Measurements from ENCODE around the gene EIF4E1B.

The EIF4E1B gene

GRCh38 chr5:176624938-176625337 lies 5.5 kb upstream of the EIF4E1B start:
- TF ChIP-seq POU2F2 (IDR thresholded peaks at IDR 0.05; ENCODE audit: low read depth, low read length) (no peak), SPI1 (IDR thresholded peaks at IDR 0.05; ENCODE audit: low read depth, low read length) (no peak), TAF1 (IDR thresholded peaks at IDR 0.05; ENCODE audit: low read depth, low read length) (no peak), POLR2AphosphoS5 (IDR thresholded peaks at IDR 0.05; ENCODE audit: low read depth, low read length) (no peak), POLR2A (IDR thresholded peaks at IDR 0.05; ENCODE audit: low read depth, low read length) (no peak), PAX5 (IDR thresholded peaks at IDR 0.05; ENCODE audit: insufficient read depth, low read length, severe bottlenecking) (no peak)
- FAIRE-seq = no peak
- DNase-seq (ENCODE audit: insufficient read length, low spot score) = no peak

- FAIRE-seq (no peak), DNase-seq (ENCODE audit: insufficient read length, low spot score) (no peak)
- no peak for TF ChIP-seq POLR2A (IDR thresholded peaks at IDR 0.05; ENCODE audit: low read depth, low read length)
- no peak for TF ChIP-seq POU2F2 (IDR thresholded peaks at IDR 0.05; ENCODE audit: low read depth, low read length)
- TF ChIP-seq TAF1 (IDR thresholded peaks at IDR 0.05; ENCODE audit: low read depth, low read length) = no peak
These were observed 5.0 kb upstream of the EIF4E1B start for GRCh38 chr5:176625512-176625911.

- no peak for FAIRE-seq
- no peak for TF ChIP-seq SPI1 (IDR thresholded peaks at IDR 0.05; ENCODE audit: low read depth, low read length)
- TF ChIP-seq POLR2A (IDR thresholded peaks at IDR 0.05; ENCODE audit: low read depth, low read length) = no peak
- TF ChIP-seq POLR2AphosphoS5 (IDR thresholded peaks at IDR 0.05; ENCODE audit: low read depth, low read length) = no peak
- no peak for TF ChIP-seq POU2F2 (IDR thresholded peaks at IDR 0.05; ENCODE audit: low read depth, low read length)
- DNase-seq (ENCODE audit: insufficient read length, low spot score) = no peak
These were observed 4.3 kb upstream of the EIF4E1B start for GRCh38 chr5:176625966-176626875.

- DNase-seq (ENCODE audit: insufficient read length, low spot score) = no peak
- FAIRE-seq = no peak
- TF ChIP-seq POU2F2 (IDR thresholded peaks at IDR 0.05; ENCODE audit: low read depth, low read length) (no peak), POLR2AphosphoS5 (IDR thresholded peaks at IDR 0.05; ENCODE audit: low read depth, low read length) (no peak), POLR2A (IDR thresholded peaks at IDR 0.05; ENCODE audit: low read depth, low read length) (no peak), TAF1 (IDR thresholded peaks at IDR 0.05; ENCODE audit: low read depth, low read length) (no peak), PAX5 (IDR thresholded peaks at IDR 0.05; ENCODE audit: insufficient read depth, low read length, severe bottlenecking) (no peak), SPI1 (IDR thresholded peaks at IDR 0.05; ENCODE audit: low read depth, low read length) (no peak)
These were observed 3.6 kb upstream of the EIF4E1B start for GRCh38 chr5:176626876-176627236.

GRCh38 chr5:176627582-176627981 lies 2.9 kb upstream of the EIF4E1B start:
- DNase-seq (ENCODE audit: insufficient read length, low spot score) (no peak), FAIRE-seq (no peak)
- no peak for TF ChIP-seq POLR2AphosphoS5 (IDR thresholded peaks at IDR 0.05; ENCODE audit: low read depth, low read length)
- no peak for TF ChIP-seq POU2F2 (IDR thresholded peaks at IDR 0.05; ENCODE audit: low read depth, low read length)
- no peak for TF ChIP-seq SPI1 (IDR thresholded peaks at IDR 0.05; ENCODE audit: low read depth, low read length)
- no peak for TF ChIP-seq PAX5 (IDR thresholded peaks at IDR 0.05; ENCODE audit: insufficient read depth, low read length, severe bottlenecking)
- TF ChIP-seq TAF1 (IDR thresholded peaks at IDR 0.05; ENCODE audit: low read depth, low read length) = no peak
- TF ChIP-seq POLR2A (IDR thresholded peaks at IDR 0.05; ENCODE audit: low read depth, low read length) = no peak

GRCh38 chr5:176628406-176629228 lies 1.9 kb upstream of the EIF4E1B start:
- no peak for DNase-seq (ENCODE audit: insufficient read length, low spot score)
- no peak for TF ChIP-seq POLR2A (IDR thresholded peaks at IDR 0.05; ENCODE audit: low read depth, low read length)
- no peak for FAIRE-seq

GRCh38 chr5:176629317-176629852 lies 1.1 kb upstream of the EIF4E1B start:
- no peak for DNase-seq (ENCODE audit: insufficient read length, low spot score)
- FAIRE-seq = no peak
- no peak for TF ChIP-seq SPI1 (IDR thresholded peaks at IDR 0.05; ENCODE audit: low read depth, low read length)
- TF ChIP-seq TAF1 (IDR thresholded peaks at IDR 0.05; ENCODE audit: low read depth, low read length) = no peak

- DNase-seq (ENCODE audit: insufficient read length, low spot score) (no peak), FAIRE-seq (peak; percentile 52)
- TF ChIP-seq POU2F2 (IDR thresholded peaks at IDR 0.05; ENCODE audit: low read depth, low read length) = no peak
- no peak for TF ChIP-seq POLR2A (IDR thresholded peaks at IDR 0.05; ENCODE audit: low read depth, low read length)
- no peak for TF ChIP-seq SPI1 (IDR thresholded peaks at IDR 0.05; ENCODE audit: low read depth, low read length)
- no peak for TF ChIP-seq PAX5 (IDR thresholded peaks at IDR 0.05; ENCODE audit: insufficient read depth, low read length, severe bottlenecking)
- TF ChIP-seq POLR2AphosphoS5 (IDR thresholded peaks at IDR 0.05; ENCODE audit: low read depth, low read length) = no peak
- TF ChIP-seq TAF1 (IDR thresholded peaks at IDR 0.05; ENCODE audit: low read depth, low read length) = no peak
These were observed 277 bp downstream of the EIF4E1B start for GRCh38 chr5:176630681-176631222.

GRCh38 chr5:176631383-176632200 lies 1.1 kb downstream of the EIF4E1B start:
- DNase-seq (ENCODE audit: insufficient read length, low spot score) = no peak
- no peak for FAIRE-seq
- TF ChIP-seq PAX5 (IDR thresholded peaks at IDR 0.05; ENCODE audit: insufficient read depth, low read length, severe bottlenecking) (no peak), POU2F2 (IDR thresholded peaks at IDR 0.05; ENCODE audit: low read depth, low read length) (no peak), SPI1 (IDR thresholded peaks at IDR 0.05; ENCODE audit: low read depth, low read length) (no peak), TAF1 (IDR thresholded peaks at IDR 0.05; ENCODE audit: low read depth, low read length) (no peak), POLR2AphosphoS5 (IDR thresholded peaks at IDR 0.05; ENCODE audit: low read depth, low read length) (no peak), POLR2A (IDR thresholded peaks at IDR 0.05; ENCODE audit: low read depth, low read length) (no peak)
